A549 (cell line): ENCODE results near the gene MAPK1. TPM values are rescaled to one million over a fixed set of nuclear protein-coding genes. Genes with fewer than 3 reads are reported as not detected.
"Not testable (repeated sequence)": the region's sequence is repeated elsewhere in the genome, so short reads cannot be mapped to it uniquely, and the experiment has no call there.

ENCODE experiments used
- ATAC-seq, 2 experiments: fragments of 200-7000 bp in 1 of 2; fragments of >200 bp in 1 of 2; cut with Nextera tagmentation in 1 of 2; cut with Tn5 transposase in 1 of 2; 3 replicates each; pipeline versions ENCODE4 v1.8.0 to v1.9.1; 2018 to 2020; ENCODE audit warnings: mild to moderate bottlenecking in 1 of 2, moderate library complexity in 1 of 2
- CTCF ChIA-PET: fragments of 300-600 bp; sonication (Branson Sonifier 250); formaldehyde crosslinking; extraction: SDS; loops from one replicate; lab custom pipeline; 2021; ENCODE audit warnings: antibody characterized with exemption, inconsistent platforms; lab: Yijun Ruan, JAX
- POLR2A ChIA-PET: fragments of 350-600 bp; formaldehyde crosslinking; extraction: SDS; loops from one replicate; lab custom pipeline; 2021; ENCODE audit warnings: antibody characterized with exemption, inconsistent platforms; lab: Yijun Ruan, JAX
- DNase-seq, 2 experiments: peaks; one replicate each; pipeline versions ENCODE4 v3.0.0 to v3.0.0-alpha.2; 2011 to 2016; ENCODE audit warnings: low read depth in 1 of 2, low spot score in 1 of 2
- FAIRE-seq: peaks from 2 replicates; lab custom pipeline; 2011; peaks lifted over from hg19 to GRCh38; lab: Jason Lieb, UNC
- H3K27ac ChIP-seq, 2 experiments: fragments of >200 bp; sonication (Bioruptor Twin); formaldehyde crosslinking; 3 replicates each; pipeline ENCODE4 v1.5.1; 2016 to 2017
- H3K4me1 ChIP-seq: fragments of >200 bp; sonication (Bioruptor Twin); formaldehyde crosslinking; 3 replicates; pipeline ENCODE4 v1.6.1; 2016
- H3K4me2 ChIP-seq: fragments of >200 bp; sonication (Bioruptor Twin); formaldehyde crosslinking; 3 replicates; pipeline ENCODE4 v1.6.1; 2016
- H3K4me3 ChIP-seq: fragments of >200 bp; sonication (Bioruptor Twin); formaldehyde crosslinking; 3 replicates; pipeline ENCODE4 v1.5.1; 2016
- H3K9me3 ChIP-seq: fragments of >200 bp; sonication (Bioruptor Twin); formaldehyde crosslinking; 3 replicates; pipeline ENCODE4 v1.6.1; 2016
- EHMT2 ChIP-seq: fragments of 200-600 bp; sonication (generic); IDR thresholded peaks from 2 replicates; pipeline ENCODE4 v1.6.1; 2016; ENCODE audit warnings: antibody characterized with exemption, low read depth, mild to moderate bottlenecking, moderate library complexity
- EP300 ChIP-seq, 2 experiments: fragments of >200 bp; sonication (Bioruptor Twin); formaldehyde crosslinking; IDR thresholded peaks; 2 replicates in 1 of 2; 3 replicates in 1 of 2; pipeline ENCODE4 v1.6.1; 2016 to 2017
- ESRRA ChIP-seq: fragments of 150-350 bp; IDR thresholded peaks from 2 replicates; pipeline ENCODE4 v1.6.1; 2014; ENCODE audit warnings: mild to moderate bottlenecking, low read length, borderline replicate concordance
- FOSL2 ChIP-seq, 2 experiments: fragments of 450-650 bp in 1 of 2; fragments of >200 bp in 1 of 2; sonication (Bioruptor Twin) in 1 of 2; formaldehyde crosslinking; IDR thresholded peaks; 2 replicates each; pipeline versions ENCODE4 v1.5.0 to v1.6.1; 2016 to 2020; ENCODE audit warnings: mild to moderate bottlenecking in 1 of 2, moderate library complexity in 1 of 2
- HMGXB4 ChIP-seq: fragments of 250-450 bp; sonication (Bioruptor Pico); IDR thresholded peaks from 2 replicates; pipeline ENCODE4 v1.5.0; 2021; ENCODE audit warnings: mild to moderate bottlenecking, moderate library complexity, borderline replicate concordance
- HOXB13 ChIP-seq: fragments of 250-450 bp; sonication (Bioruptor Pico); IDR thresholded peaks from 2 replicates; pipeline ENCODE4 v1.5.0; 2020; ENCODE audit warnings: low read depth, mild to moderate bottlenecking, moderate library complexity
- JUN ChIP-seq, 2 experiments: fragments of >200 bp; sonication (Bioruptor Twin); formaldehyde crosslinking; IDR thresholded peaks; 2 replicates in 1 of 2; 3 replicates in 1 of 2; pipeline ENCODE4 v1.6.1; 2016 to 2017
- KDM1A ChIP-seq: fragments of 200-600 bp; sonication (generic); IDR thresholded peaks from 2 replicates; pipeline ENCODE4 v1.6.1; 2016; ENCODE audit warnings: low read depth, mild to moderate bottlenecking
- MAFK ChIP-seq: fragments of 450-650 bp; IDR thresholded peaks from 2 replicates; pipeline ENCODE4 v1.6.1; 2014; ENCODE audit not compliant: partially characterized antibody
- MAX ChIP-seq: IDR thresholded peaks from 2 replicates; pipeline ENCODE4 v1.6.1; 2012
- NR3C1 ChIP-seq: fragments of >200 bp; sonication (Bioruptor Twin); formaldehyde crosslinking; IDR thresholded peaks from 3 replicates; pipeline ENCODE4 v1.6.1; 2017
- RCOR1 ChIP-seq: fragments of 150-350 bp; IDR thresholded peaks from 2 replicates; pipeline ENCODE4 v1.6.1; 2014; ENCODE audit warnings: antibody characterized with exemption, low read length, low read depth
- RNF2 ChIP-seq: fragments of 200-600 bp; sonication (generic); IDR thresholded peaks from 2 replicates; pipeline ENCODE4 v1.6.1; 2016; ENCODE audit warnings: low read depth, mild to moderate bottlenecking, antibody characterized with exemption, moderate library complexity, borderline replicate concordance
- SREBF2 ChIP-seq: fragments of 450-650 bp; IDR thresholded peaks from 2 replicates; pipeline ENCODE4 v1.6.1; 2014; ENCODE audit warnings: mild to moderate bottlenecking, moderate library complexity
- USF2 ChIP-seq: fragments of 450-650 bp; IDR thresholded peaks from 2 replicates; pipeline ENCODE4 v1.6.1; 2014; ENCODE audit warnings: antibody characterized with exemption
- ZNF302 ChIP-seq: fragments of 250-450 bp; sonication (Bioruptor Pico); IDR thresholded peaks from 2 replicates; pipeline ENCODE4 v1.9.0; 2021; ENCODE audit warnings: inconsistent platforms, mild to moderate bottlenecking, moderate library complexity
- WGBS: methylation state at CpG from one replicate; pipeline ENCODE4 v1.1.6; 2017; ENCODE audit errors: missing lambda C conversion rate; 5-methylcytosine and 5-hydroxymethylcytosine counted together
- polyA plus RNA-seq, 4 experiments: library from polyadenylated mRNA; depleted of rRNA in 3 of 4; stranded (reverse); fragments of >200 nt; fragmentation: RNase III in 1 of 4; extraction: RNeasy Plus Mini Kit Qiagen cat#74134 plus additional on column Dnase treatment in 1 of 4; gene quantifications; 2 replicates in 3 of 4; 3 replicates in 1 of 4; pipeline ENCODE4 v1.2.3, GENCODE V29; 2011 to 2017

Gene MAPK1
- polyA plus RNA-seq, 2 of the 4 experiments (the other 2 are of a cell fraction) = 28.8 to 85.5 TPM

- no peak for FAIRE-seq
- Histone ChIP-seq H3K4me3 (no peak overlapping the region), H3K4me2 (no peak overlapping the region), H3K9me3 (no peaks in the 10 kb centered on the region), H3K27ac (no peak overlapping the region), H3K4me1 (peaks cover 10% of the 10 kb centered on the region; the same call in 2 of the 3 replicates)
- no peak for TF ChIP-seq HOXB13
- TF ChIP-seq MAFK = no peak
- no peak for TF ChIP-seq MAX
- no peak for TF ChIP-seq JUN (IDR thresholded peaks at IDR 0.05)
- no peak for TF ChIP-seq NR3C1
- TF ChIP-seq RCOR1 = no peak
- TF ChIP-seq HMGXB4 (CRISPR knock-in tag) = no peak
- no peak for DNase-seq
- ChIA-PET CTCF (interaction anchor here (0.7 to 1.4 kb wide), 2 partner anchors 15 to 18 kb away, joined by 3 to 4 read pairs; no protein-coding TSS in a partner anchor), POLR2A (no interaction called here)
- no peak for ATAC-seq
Measured at GRCh38 chr22:21790359-21790758, 77.1 kb downstream of the MAPK1 start.

- DNase-seq, H3K4me3 ChIP-seq, H3K4me2 ChIP-seq, H3K9me3 ChIP-seq, POLR2A ChIA-PET, ATAC-seq, H3K27ac ChIP-seq, FAIRE-seq, CTCF ChIA-PET: not testable (repeated sequence)
- WGBS = 92% methylated on average over 10 of the region's 10 CpGs
- peaks cover 10% of the 10 kb centered on the region; the same call in 2 of the 3 replicates for H3K4me1 ChIP-seq
Measured at GRCh38 chr22:21787565-21787964, 79.9 kb downstream of the MAPK1 start.

GRCh38 chr22:21780259-21780658 lies 87.2 kb downstream of the MAPK1 start:
- FAIRE-seq = no peak
- ATAC-seq = no peak
- TF ChIP-seq ZNF302 (CRISPR knock-in tag) (no peak), ESRRA (no peak), EHMT2 (no peak), EP300 (IDR thresholded peaks at IDR 0.05) (no peak), HOXB13 (no peak), RNF2 (no peak), MAFK (no peak), NR3C1 (no peak), RCOR1 (no peak), FOSL2 (IDR thresholded peaks at IDR 0.05) (no peak), FOSL2 (CRISPR knock-in tag; IDR thresholded peaks at IDR 0.05) (no peak), SREBF2 (no peak), USF2 (no peak), KDM1A (no peak), HMGXB4 (CRISPR knock-in tag) (no peak)
- H3K4me1 ChIP-seq = no peaks in the 10 kb centered on the region
- H3K9me3 ChIP-seq = no peaks in the 10 kb centered on the region
- ChIA-PET POLR2A (no interaction called here), CTCF (interaction anchor here (0.9 to 1.5 kb wide), 3 partner anchors 9 to 173 kb away, joined by 3 read pairs; partner anchors contain the start of gene PPM1F)
- H3K4me3 ChIP-seq = no peak overlapping the region
- no peak overlapping the region for H3K4me2 ChIP-seq
- WGBS = 97% methylated on average over 2 of the region's 2 CpGs
- no peak overlapping the region for H3K27ac ChIP-seq
- no peak for DNase-seq
